H1 (cell line): ENCODE results near the gene DLG1.

Experiments
- POLR2A ChIP-seq, 2 experiments: IDR thresholded peaks; 1 replicate in 1 of 2; 2 replicates in 1 of 2; pipeline ENCODE4 v1.6.1; 2011; ENCODE audit warnings: low read depth in 2 of 2, low read length in 2 of 2, mild to moderate bottlenecking in 2 of 2; ENCODE audit errors: control extremely low read depth in 1 of 2
- SIRT6 ChIP-seq: IDR thresholded peaks from one replicate; pipeline ENCODE4 v1.7.1; 2012; ENCODE audit warnings: low read length, inconsistent platforms
- SUZ12 ChIP-seq: fragments of 200-600 bp; sonication (generic); IDR thresholded peaks from 2 replicates; pipeline ENCODE4 v1.6.1; 2012; ENCODE audit warnings: mild to moderate bottlenecking, inconsistent platforms, low read length, moderate library complexity, mixed read lengths

- no peak for TF ChIP-seq SUZ12
- TF ChIP-seq POLR2A (IDR thresholded peaks at IDR 0.05; ENCODE audit: control extremely low read depth in 1 of 2, low read depth in 2 of 2, low read length in 2 of 2): no peak
- TF ChIP-seq SIRT6: no peak
Measured at GRCh38 chr3:197269024-197269423, 29.4 kb downstream of the DLG1 start.
